Muscle of leg (tissue), 11 donors: ENCODE measurements around the gene METTL6. TPM values are rescaled to one million over a fixed set of nuclear protein-coding genes. Genes with fewer than 3 reads are reported as not detected.
A peak's percentile ranks its signal among the peaks of the same experiment; 100 is the strongest.
"Not testable (repeated sequence)": the region's sequence is repeated elsewhere in the genome, so short reads cannot be mapped to it uniquely, and the experiment has no call there.

ENCODE experiments used
- DNase-seq: peaks from one replicate; pipeline ENCODE4 v3.0.0; 2013
- H3K27ac ChIP-seq: one replicate; pipeline ENCODE4 v1.5.1; 2013; ENCODE audit warnings: mild to moderate bottlenecking, low read length, control low read depth
- H3K27me3 ChIP-seq: one replicate; pipeline ENCODE4 v1.6.1; 2013; ENCODE audit warnings: low read length; ENCODE audit not compliant: control insufficient read depth, insufficient read depth
- H3K36me3 ChIP-seq: one replicate; pipeline ENCODE4 v1.6.1; 2013; ENCODE audit warnings: low read length; ENCODE audit not compliant: control insufficient read depth, insufficient read depth
- H3K4me1 ChIP-seq: one replicate; pipeline ENCODE4 v1.6.1; 2013; ENCODE audit warnings: low read length; ENCODE audit not compliant: control insufficient read depth, insufficient read depth
- H3K4me3 ChIP-seq: one replicate; pipeline ENCODE4 v1.5.1; 2013; ENCODE audit warnings: low read length, control low read depth
- H3K9me3 ChIP-seq: replicated peaks from 2 replicates; pipeline ENCODE4 v1.6.1; 2013; ENCODE audit warnings: low read depth, low read length; ENCODE audit not compliant: control insufficient read depth
- WGBS: methylation state at CpG from one replicate; pipeline ENCODE4 v1.1.5; 2013; ENCODE audit warnings: missing lambda C conversion rate; ENCODE audit not compliant: insufficient coverage; 5-methylcytosine and 5-hydroxymethylcytosine counted together
- polyA plus RNA-seq, 8 donors: library from polyadenylated mRNA; unstranded; fragments of 120-200 nt; gene quantifications; one replicate each; pipeline versions ENCODE4 v1.2.1 to v1.2.3, GENCODE V29; 2013; ENCODE audit warnings: inconsistent platforms in 1 of 8, low replicate concordance in 1 of 8; ENCODE audit not compliant: insufficient read length in 8 of 8, insufficient read depth in 1 of 8
- total RNA-seq: library from RNA; stranded (reverse); fragments of 120-200 nt; gene quantifications from one replicate; pipeline ENCODE4 v1.2.4, GENCODE V29; 2013

The METTL6 gene
- total and polyA plus RNA-seq, 9 donors: 12.8 to 26.6 (median 14.6) TPM

- 23% methylated on average over 14 of the region's 16 CpGs for WGBS
- Histone ChIP-seq H3K4me3 (no peak overlapping the region), H3K27me3 (no peaks in the 10 kb centered on the region), H3K9me3 (no peaks in the 10 kb centered on the region), H3K27ac (peak overlapping the region; percentile 59), H3K4me1 (peaks cover 2% of the 10 kb centered on the region), H3K36me3 (no peaks in the 10 kb centered on the region)
- peak; percentile 97 for DNase-seq
These were observed 49.2 kb downstream of the METTL6 start for GRCh38 chr3:15377961-15378791.

GRCh38 chr3:15375461-15376000 is 51.8 kb downstream of the METTL6 start:
- H3K27ac ChIP-seq: no peak overlapping the region
- no peak overlapping the region for H3K4me3 ChIP-seq
- peaks cover 2% of the 10 kb centered on the region for H3K4me1 ChIP-seq
- no peaks in the 10 kb centered on the region for H3K36me3 ChIP-seq
- 92% methylated on average over 17 of the region's 22 CpGs for WGBS
- H3K27me3 ChIP-seq: no peaks in the 10 kb centered on the region
- no peaks in the 10 kb centered on the region for H3K9me3 ChIP-seq
- no peak for DNase-seq

- Histone ChIP-seq H3K9me3 (no peaks in the 10 kb centered on the region), H3K36me3 (no peaks in the 10 kb centered on the region), H3K27me3 (no peaks in the 10 kb centered on the region), H3K27ac (no peak overlapping the region), H3K4me3 (no peak overlapping the region), H3K4me1 (peaks cover 2% of the 10 kb centered on the region)
- 50% methylated on average over 2 of the region's 4 CpGs for WGBS
- no peak for DNase-seq
These were observed 54.4 kb downstream of the METTL6 start for GRCh38 chr3:15372918-15373317.

GRCh38 chr3:15368561-15369135 is 58.7 kb downstream of the METTL6 start:
- Histone ChIP-seq H3K9me3 (no peaks in the 10 kb centered on the region), H3K27ac (no peak overlapping the region), H3K36me3 (no peaks in the 10 kb centered on the region), H3K27me3 (no peaks in the 10 kb centered on the region), H3K4me3 (no peak overlapping the region), H3K4me1 (no peaks in the 10 kb centered on the region)
- DNase-seq: no peak
- 63% methylated on average over 3 of the region's 6 CpGs for WGBS

GRCh38 chr3:15367059-15367458 is 60.3 kb downstream of the METTL6 start:
- Histone ChIP-seq H3K4me1 (peaks cover 1% of the 10 kb centered on the region), H3K27ac (no peak overlapping the region), H3K4me3 (no peak overlapping the region), H3K36me3 (no peaks in the 10 kb centered on the region), H3K27me3 (no peaks in the 10 kb centered on the region), H3K9me3 (no peaks in the 10 kb centered on the region)
- DNase-seq: no peak
- no CpG with 5 or more reads among the region's 1 CpG for WGBS

GRCh38 chr3:15364078-15364477 is 63.3 kb downstream of the METTL6 start:
- H3K27me3 ChIP-seq, H3K27ac ChIP-seq, H3K4me1 ChIP-seq, H3K9me3 ChIP-seq, H3K4me3 ChIP-seq, DNase-seq, H3K36me3 ChIP-seq: not testable (repeated sequence)
- WGBS: 27% methylated on average over 6 of the region's 6 CpGs

GRCh38 chr3:15361494-15362214 is 65.7 kb downstream of the METTL6 start:
- no peaks in the 10 kb centered on the region for H3K36me3 ChIP-seq
- H3K27ac ChIP-seq: peak overlapping the region; percentile 21
- WGBS: 36% methylated on average over 8 of the region's 11 CpGs
- H3K9me3 ChIP-seq: no peaks in the 10 kb centered on the region
- peaks cover 5% of the 10 kb centered on the region for H3K4me1 ChIP-seq
- H3K4me3 ChIP-seq: no peak overlapping the region
- no peaks in the 10 kb centered on the region for H3K27me3 ChIP-seq
- DNase-seq: peak; percentile 25

GRCh38 chr3:15360788-15361493 is 66.4 kb downstream of the METTL6 start:
- no peak overlapping the region for H3K4me3 ChIP-seq
- no peaks in the 10 kb centered on the region for H3K27me3 ChIP-seq
- no CpG with 5 or more reads among the region's 1 CpG for WGBS
- no peak overlapping the region for H3K27ac ChIP-seq
- DNase-seq: peak; percentile 78
- H3K4me1 ChIP-seq: peaks cover 7% of the 10 kb centered on the region
- H3K36me3 ChIP-seq: no peaks in the 10 kb centered on the region
- H3K9me3 ChIP-seq: no peaks in the 10 kb centered on the region
